ENCODE data around the gene CLDND2. TPM values are rescaled to one million over a fixed set of nuclear protein-coding genes. Genes with fewer than 3 reads are reported as not detected.

CLDND2 gene
- total and polyA plus RNA-seq, 2 of the 4 experiments (the other 2 are of a cell fraction): not detected

DNA sequence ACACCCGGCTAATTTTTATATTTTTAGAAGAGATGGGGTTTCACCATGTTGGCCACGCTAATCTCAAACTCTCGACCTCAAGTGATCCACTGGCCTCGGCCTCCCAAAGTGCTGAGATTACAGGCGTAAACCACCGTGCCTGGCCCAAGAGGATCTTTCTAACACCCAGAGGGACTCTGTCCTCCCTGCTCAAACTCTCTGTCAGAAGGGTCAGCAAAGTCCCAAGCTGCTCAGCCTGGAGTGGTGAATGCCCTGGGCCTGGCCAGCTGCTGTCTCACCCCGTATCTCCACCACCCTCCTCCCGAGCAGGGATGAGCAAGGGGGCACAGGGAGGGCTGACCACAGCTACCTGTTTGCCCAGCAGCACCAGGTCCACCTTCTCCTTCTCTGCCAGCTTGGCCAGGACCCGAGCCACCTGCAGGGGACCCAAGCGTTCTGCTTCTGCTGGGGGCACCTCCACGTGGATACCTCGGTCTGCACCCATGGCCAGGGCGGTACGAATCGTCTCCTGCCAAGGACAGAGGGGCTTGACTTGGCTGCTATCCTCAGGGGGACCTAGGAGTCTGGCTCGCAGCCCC is 15.9 kb downstream of the CLDND2 start:
- TF ChIP-seq NFE2L2 (IDR thresholded peaks at IDR 0.05; ENCODE audit: low read depth, low read length) (no peak), RFX5 (IDR thresholded peaks at IDR 0.05; ENCODE audit: low read depth, low read length) (no peak), SMC3 (IDR thresholded peaks at IDR 0.05; ENCODE audit: low read depth, low read length) (no peak), CEBPB (IDR thresholded peaks at IDR 0.05; ENCODE audit: low read depth, low read length) (no peak), MAFK (IDR thresholded peaks at IDR 0.05; ENCODE audit: low read depth, low read length) (no peak), FOS (IDR thresholded peaks at IDR 0.05; ENCODE audit: low read depth, low read length) (no peak), RAD21 (IDR thresholded peaks at IDR 0.05; ENCODE audit: low read length) (no peak), MXI1 (IDR thresholded peaks at IDR 0.05; ENCODE audit: borderline replicate concordance, low read depth, low read length) (no peak), CHD1 (IDR thresholded peaks at IDR 0.05; ENCODE audit: low read depth, low read length) (no peak), BHLHE40 (IDR thresholded peaks at IDR 0.05; ENCODE audit: low read depth, low read length) (no peak), POLR2A (IDR thresholded peaks at IDR 0.05; ENCODE audit: low read depth, low read length) (no peak), MAZ (IDR thresholded peaks at IDR 0.05; ENCODE audit: borderline replicate concordance, low read depth, low read length) (no peak), RCOR1 (IDR thresholded peaks at IDR 0.05; ENCODE audit: insufficient replicate concordance, low read length) (no peak)
- TF ChIP-seq, protein P1, sequence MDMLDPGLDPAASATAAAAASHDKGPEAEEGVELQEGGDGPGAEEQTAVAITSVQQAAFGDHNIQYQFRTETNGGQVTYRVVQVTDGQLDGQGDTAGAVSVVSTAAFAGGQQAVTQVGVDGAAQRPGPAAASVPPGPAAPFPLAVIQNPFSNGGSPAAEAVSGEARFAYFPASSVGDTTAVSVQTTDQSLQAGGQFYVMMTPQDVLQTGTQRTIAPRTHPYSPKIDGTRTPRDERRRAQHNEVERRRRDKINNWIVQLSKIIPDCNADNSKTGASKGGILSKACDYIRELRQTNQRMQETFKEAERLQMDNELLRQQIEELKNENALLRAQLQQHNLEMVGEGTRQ (IDR thresholded peaks at IDR 0.05; ENCODE audit: low read depth, low read length): no peak
- TF ChIP-seq, protein P2, sequence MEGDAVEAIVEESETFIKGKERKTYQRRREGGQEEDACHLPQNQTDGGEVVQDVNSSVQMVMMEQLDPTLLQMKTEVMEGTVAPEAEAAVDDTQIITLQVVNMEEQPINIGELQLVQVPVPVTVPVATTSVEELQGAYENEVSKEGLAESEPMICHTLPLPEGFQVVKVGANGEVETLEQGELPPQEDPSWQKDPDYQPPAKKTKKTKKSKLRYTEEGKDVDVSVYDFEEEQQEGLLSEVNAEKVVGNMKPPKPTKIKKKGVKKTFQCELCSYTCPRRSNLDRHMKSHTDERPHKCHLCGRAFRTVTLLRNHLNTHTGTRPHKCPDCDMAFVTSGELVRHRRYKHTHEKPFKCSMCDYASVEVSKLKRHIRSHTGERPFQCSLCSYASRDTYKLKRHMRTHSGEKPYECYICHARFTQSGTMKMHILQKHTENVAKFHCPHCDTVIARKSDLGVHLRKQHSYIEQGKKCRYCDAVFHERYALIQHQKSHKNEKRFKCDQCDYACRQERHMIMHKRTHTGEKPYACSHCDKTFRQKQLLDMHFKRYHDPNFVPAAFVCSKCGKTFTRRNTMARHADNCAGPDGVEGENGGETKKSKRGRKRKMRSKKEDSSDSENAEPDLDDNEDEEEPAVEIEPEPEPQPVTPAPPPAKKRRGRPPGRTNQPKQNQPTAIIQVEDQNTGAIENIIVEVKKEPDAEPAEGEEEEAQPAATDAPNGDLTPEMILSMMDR (conservative IDR thresholded peaks at IDR 0.05; ENCODE audit: low read depth, low read length): no peak
- TF ChIP-seq, protein P3, sequence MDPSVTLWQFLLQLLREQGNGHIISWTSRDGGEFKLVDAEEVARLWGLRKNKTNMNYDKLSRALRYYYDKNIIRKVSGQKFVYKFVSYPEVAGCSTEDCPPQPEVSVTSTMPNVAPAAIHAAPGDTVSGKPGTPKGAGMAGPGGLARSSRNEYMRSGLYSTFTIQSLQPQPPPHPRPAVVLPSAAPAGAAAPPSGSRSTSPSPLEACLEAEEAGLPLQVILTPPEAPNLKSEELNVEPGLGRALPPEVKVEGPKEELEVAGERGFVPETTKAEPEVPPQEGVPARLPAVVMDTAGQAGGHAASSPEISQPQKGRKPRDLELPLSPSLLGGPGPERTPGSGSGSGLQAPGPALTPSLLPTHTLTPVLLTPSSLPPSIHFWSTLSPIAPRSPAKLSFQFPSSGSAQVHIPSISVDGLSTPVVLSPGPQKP (IDR thresholded peaks at IDR 0.05; ENCODE audit: borderline replicate concordance, low read depth, low read length): no peak
- no peak for ATAC-seq (ENCODE audit: low read depth)
- Histone ChIP-seq H3K4ac (ENCODE audit: low read depth, low read length) (no peak overlapping the region), H3K14ac (replicated peaks; ENCODE audit: low read depth, low read length) (no peak overlapping the region), H2AK5ac (ENCODE audit: low read depth, low read length) (no peak overlapping the region), H3K18ac (ENCODE audit: low read depth, low read length) (no peak overlapping the region), H2AK9ac (replicated peaks; ENCODE audit: low read depth, low read length, poor library complexity) (no peak overlapping the region), H3K4me3 (ENCODE audit: insufficient read depth, low read depth, low read length) (no peak overlapping the region), H4K8ac (ENCODE audit: low read depth in 2 of 2, low read length in 2 of 2) (no peak overlapping the region), H3K4me1 (ENCODE audit: control insufficient read depth, insufficient read depth, low read length) (peaks cover 2% of the 10 kb centered on the region), H3K27me3 (ENCODE audit: control insufficient read depth, insufficient read depth, low read length) (no peaks in the 10 kb centered on the region), H3K56ac (ENCODE audit: extremely low read depth, insufficient read depth, low read length) (no peak overlapping the region), H2BK5ac (ENCODE audit: low read depth, low read length, poor library complexity, severe bottlenecking) (no peak overlapping the region), H3K4me2 (ENCODE audit: low read depth, low read length) (no peak overlapping the region), H3K9me1 (ENCODE audit: insufficient read depth, low read length) (no peaks in the 10 kb centered on the region), H2BK15ac (ENCODE audit: low read depth, low read length) (no peak overlapping the region), H3K79me1 (ENCODE audit: low read depth in 1 of 2, low read length in 2 of 2) (peaks cover 4 to 5% of the 10 kb centered on the region in 2 experiments; a peak in 2 of 4 replicates), H3K9ac (ENCODE audit: low read depth, low read length) (no peak overlapping the region), H4K20me1 (ENCODE audit: insufficient read depth, low read length) (no peaks in the 10 kb centered on the region), H2BK120ac (ENCODE audit: low read depth, low read length) (no peak overlapping the region), H4K91ac (ENCODE audit: insufficient read depth, low read depth, low read length) (no peak overlapping the region), H3K27ac (ENCODE audit: insufficient read depth, low read length) (no peak overlapping the region), H2BK20ac (ENCODE audit: low read depth, low read length) (no peak overlapping the region), H4K5ac (ENCODE audit: low read depth, low read length) (no peak overlapping the region), H3K9me3 (ENCODE audit: control insufficient read depth, insufficient read depth, low read length) (no peaks in the 10 kb centered on the region; the same call in 1 of the 2 replicates), H2AFZ (replicated peaks; ENCODE audit: low read length, poor library complexity) (no peak overlapping the region), H3K23ac (ENCODE audit: low read depth, low read length) (no peak overlapping the region), H3K36me3 (ENCODE audit: control insufficient read depth, insufficient read depth, low read length) (peaks cover 17% of the 10 kb centered on the region)
- DNase-seq: no peak
- ChIA-PET CTCF (no interaction called here), POLR2A (ENCODE audit: unreplicated experiment) (no interaction called here)
- 100% methylated on average over 2 of the region's 16 CpGs; no CpG with 5 or more reads in 1 of the 2 experiments for WGBS, 2 experiments (ENCODE audit: extremely low coverage in 2 of 2, insufficient read length in 1 of 2)
- in situ Hi-C loops (cut with MboI; ENCODE audit: low sequenced_read_pairs) (no loop called here), intact Hi-C loops (cut with micrococcal nuclease) (no loop called here), dilution Hi-C loops (cut with HindIII; ENCODE audit: low sequenced_read_pairs, unreplicated experiment) (no loop called here)
- no TSS peak for BruUV-seq (replicated peaks)
